GM10266 (cell line): ENCODE measurements around the gene TSHZ2.
"Not testable (repeated sequence)": the region's sequence is repeated elsewhere in the genome, so short reads cannot be mapped to it uniquely, and the experiment has no call there.

ENCODE experiments used
- DNase-seq: peaks from one replicate; pipeline ENCODE4 v3.0.0; 2012; ENCODE audit errors: extremely low spot score
- CTCF ChIP-seq: IDR thresholded peaks from 2 replicates; pipeline ENCODE4 v1.5.1; 2012; ENCODE audit warnings: mild to moderate bottlenecking, low read depth; ENCODE audit not compliant: control insufficient read depth, insufficient read depth; ENCODE audit errors: missing control alignments

The TSHZ2 gene

DNA sequence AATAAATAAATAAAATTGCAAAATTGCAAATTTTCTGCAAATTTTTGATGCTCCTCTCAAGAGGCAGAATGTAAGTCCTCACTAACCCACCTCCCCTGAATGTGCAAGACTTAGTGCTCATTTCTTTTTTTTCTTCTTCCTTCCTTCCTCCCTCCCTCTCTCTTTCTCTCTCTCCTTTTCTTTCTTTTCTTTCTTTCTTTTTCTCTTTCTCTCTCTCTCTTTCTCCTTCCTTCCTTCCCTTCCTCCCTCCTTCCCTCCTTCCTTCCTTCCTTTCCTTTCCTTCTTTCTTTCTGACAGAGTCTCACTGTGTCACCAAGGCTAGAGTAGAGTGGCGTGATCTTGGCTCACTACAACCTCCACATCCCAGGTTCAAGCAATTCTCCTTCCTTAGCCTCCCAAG, 561.3 kb downstream of the TSHZ2 start:
- no peak for TF ChIP-seq CTCF
- no peak for DNase-seq

DNA sequence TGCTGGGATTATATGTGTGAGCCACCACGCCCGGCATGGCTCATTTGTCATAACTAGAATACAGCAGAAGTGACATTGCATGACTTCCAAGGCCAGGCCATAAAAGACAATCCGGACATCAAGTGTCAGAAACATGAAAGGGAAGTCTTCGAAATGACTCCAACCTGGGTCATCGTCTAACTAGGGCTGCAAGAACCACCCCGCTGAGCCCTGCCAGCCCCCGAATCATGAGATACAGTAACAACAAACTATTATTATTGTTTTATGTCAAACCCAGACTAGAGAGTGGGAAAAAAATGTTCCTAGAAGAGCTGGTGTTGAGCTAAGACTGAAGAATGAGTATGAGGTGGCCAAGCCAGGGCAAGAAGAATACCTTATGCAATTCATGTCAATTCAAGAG, 561.9 kb downstream of the TSHZ2 start:
- no peak for TF ChIP-seq CTCF
- no peak for DNase-seq

- no peak for DNase-seq
Measured at GRCh38 chr20:53535878-53536277, 563.7 kb downstream of the TSHZ2 start.

GRCh38 chr20:53536382-53536781, 564.2 kb downstream of the TSHZ2 start:
- not testable (repeated sequence) for DNase-seq

More at GRCh38 chr20:53535878-53536277, 563.7 kb downstream of the TSHZ2 start:
- no peak for TF ChIP-seq CTCF

- TF ChIP-seq CTCF, result no peak
- no peak for DNase-seq
Measured at GRCh38 chr20:53539516-53539915, 567.4 kb downstream of the TSHZ2 start.
